GM18873 (cell line): ENCODE data around the gene TCP10L.
A peak's percentile ranks its signal among the peaks of the same experiment; 100 is the strongest.
"Not testable (repeated sequence)": the region's sequence is repeated elsewhere in the genome, so short reads cannot be mapped to it uniquely, and the experiment has no call there.

Experiments used
- ATAC-seq: cut with Tn5 transposase; IDR thresholded peaks from one replicate; pipeline ENCODE4 v1.9.1; 2021; ENCODE audit warnings: mild to moderate bottlenecking, moderate library complexity, moderate number of reproducible peaks; ENCODE audit not compliant: unreplicated experiment, low FRiP score

Gene TCP10L

GRCh38 chr21:32585042-32585710 lies at the start of gene TCP10L:
Gene TCP10L (minus strand): TSS chr21:32585523. CDS start chr21:32584304, 1,219 bp downstream.
- no peak for ATAC-seq

GRCh38 chr21:32626621-32627196 lies 41.4 kb upstream of the TCP10L start:
- ATAC-seq: no peak

GRCh38 chr21:32618218-32618617 lies 32.9 kb upstream of the TCP10L start:
- ATAC-seq: not testable (repeated sequence)

GRCh38 chr21:32613436-32614043 lies 28.2 kb upstream of the TCP10L start:
- no peak for ATAC-seq

- ATAC-seq: no peak
Observed at GRCh38 chr21:32612999-32613337, 27.6 kb upstream of the TCP10L start.

- ATAC-seq: peak; percentile 96
Observed at GRCh38 chr21:32612075-32612998, 27.0 kb upstream of the TCP10L start, which contains the start of gene CFAP298. Gene CFAP298 (minus strand): TSS chr21:32612377. CDS start chr21:32612243, 134 bp downstream.

GRCh38 chr21:32611471-32611997 lies 26.2 kb upstream of the TCP10L start:
- ATAC-seq: no peak

GRCh38 chr21:32610940-32611339 lies 25.6 kb upstream of the TCP10L start:
- ATAC-seq: not testable (repeated sequence)

- ATAC-seq: no peak
Observed at GRCh38 chr21:32608851-32609250, 23.5 kb upstream of the TCP10L start.

- ATAC-seq: no peak
Observed at GRCh38 chr21:32605469-32605868, 20.1 kb upstream of the TCP10L start.

GRCh38 chr21:32604464-32604863 lies 19.1 kb upstream of the TCP10L start:
- ATAC-seq: no peak

GRCh38 chr21:32603131-32603530 lies 17.8 kb upstream of the TCP10L start:
- no peak for ATAC-seq

GRCh38 chr21:32602099-32602498 lies 16.8 kb upstream of the TCP10L start:
- ATAC-seq: no peak

- no peak for ATAC-seq
Observed at GRCh38 chr21:32599526-32599925, 14.2 kb upstream of the TCP10L start.

GRCh38 chr21:32599091-32599490 lies 13.8 kb upstream of the TCP10L start:
- ATAC-seq: no peak

- ATAC-seq: no peak
Observed at GRCh38 chr21:32597205-32597604, 11.9 kb upstream of the TCP10L start.

- ATAC-seq: no peak
Observed at GRCh38 chr21:32595431-32595830, 10.1 kb upstream of the TCP10L start.

- no peak for ATAC-seq
Observed at GRCh38 chr21:32593690-32594089, 8.4 kb upstream of the TCP10L start.

- ATAC-seq: no peak
Observed at GRCh38 chr21:32592929-32593502, 7.7 kb upstream of the TCP10L start.

- no peak for ATAC-seq
Observed at GRCh38 chr21:32590130-32590529, 4.8 kb upstream of the TCP10L start.
